HG02840 (cell line): Measurements from ENCODE around the gene HDGF.

Experiments used
- ATAC-seq: cut with Tn5 transposase; IDR thresholded peaks from one replicate; pipeline ENCODE4 v1.9.1; 2021; ENCODE audit warnings: mild to moderate bottlenecking, moderate library complexity, moderate number of reproducible peaks; ENCODE audit not compliant: unreplicated experiment, low FRiP score

HDGF gene

GRCh38 chr1:156747742-156748669 is 3.5 kb downstream of the HDGF start:
- no peak for ATAC-seq

GRCh38 chr1:156746728-156747631 is 4.5 kb downstream of the HDGF start:
- no peak for ATAC-seq

- ATAC-seq, result no peak
Observed at GRCh38 chr1:156746406-156746727, 5.1 kb downstream of the HDGF start.

GRCh38 chr1:156745881-156746280 is 5.6 kb downstream of the HDGF start:
- ATAC-seq, result no peak

- ATAC-seq, result no peak
Observed at GRCh38 chr1:156744786-156745419, 6.6 kb downstream of the HDGF start.

GRCh38 chr1:156744344-156744743 is 7.1 kb downstream of the HDGF start:
- no peak for ATAC-seq

- no peak for ATAC-seq
Observed at GRCh38 chr1:156743367-156744302, 7.8 kb downstream of the HDGF start.

GRCh38 chr1:156742801-156743200 is 8.7 kb downstream of the HDGF start:
- no peak for ATAC-seq

GRCh38 chr1:156742017-156742416 is 9.5 kb downstream of the HDGF start:
- no peak for ATAC-seq

GRCh38 chr1:156741481-156741983 is 9.9 kb downstream of the HDGF start:
- ATAC-seq, result no peak

- peak; percentile 90 for ATAC-seq
Observed at GRCh38 chr1:156740741-156741480, 10.6 kb downstream of the HDGF start, which contains the start of gene MRPL24. Gene MRPL24 (minus strand): TSS chr1:156741088. CDS start chr1:156738704, 2,384 bp downstream.

GRCh38 chr1:156740237-156740740 is 11.2 kb downstream of the HDGF start:
- ATAC-seq, result no peak

GRCh38 chr1:156738916-156739315 is 12.6 kb downstream of the HDGF start:
- no peak for ATAC-seq

GRCh38 chr1:156738407-156738806 is 13.1 kb downstream of the HDGF start:
- no peak for ATAC-seq

- no peak for ATAC-seq
Observed at GRCh38 chr1:156733989-156734584, 17.4 kb downstream of the HDGF start.

- peak; percentile 84 for ATAC-seq
Observed at GRCh38 chr1:156728599-156729462, 22.6 kb downstream of the HDGF start, which contains the start of gene ISG20L2. Gene ISG20L2 (minus strand): TSS chr1:156728766. CDS start chr1:156727652, 1,114 bp downstream.

GRCh38 chr1:156727926-156728598 is 23.4 kb downstream of the HDGF start, which contains the start of gene METTL25B:
Gene METTL25B (plus strand): TSS chr1:156728469. CDS start chr1:156729105, 636 bp downstream.
- ATAC-seq, result peak; percentile 53
